C4-2B (cell line): ENCODE measurements around the gene CITED1.

ENCODE experiments used
- ZFX ChIP-seq: fragments of 450-650 bp; IDR thresholded peaks from 2 replicates; pipeline ENCODE4 v1.6.1; 2017
- TF ChIP-seq, protein P1 (sequence below): fragments of 450-650 bp; conservative IDR thresholded peaks from 2 replicates; pipeline ENCODE4 v1.5.1; 2017; ENCODE audit warnings: mild to moderate bottlenecking

DNA sequence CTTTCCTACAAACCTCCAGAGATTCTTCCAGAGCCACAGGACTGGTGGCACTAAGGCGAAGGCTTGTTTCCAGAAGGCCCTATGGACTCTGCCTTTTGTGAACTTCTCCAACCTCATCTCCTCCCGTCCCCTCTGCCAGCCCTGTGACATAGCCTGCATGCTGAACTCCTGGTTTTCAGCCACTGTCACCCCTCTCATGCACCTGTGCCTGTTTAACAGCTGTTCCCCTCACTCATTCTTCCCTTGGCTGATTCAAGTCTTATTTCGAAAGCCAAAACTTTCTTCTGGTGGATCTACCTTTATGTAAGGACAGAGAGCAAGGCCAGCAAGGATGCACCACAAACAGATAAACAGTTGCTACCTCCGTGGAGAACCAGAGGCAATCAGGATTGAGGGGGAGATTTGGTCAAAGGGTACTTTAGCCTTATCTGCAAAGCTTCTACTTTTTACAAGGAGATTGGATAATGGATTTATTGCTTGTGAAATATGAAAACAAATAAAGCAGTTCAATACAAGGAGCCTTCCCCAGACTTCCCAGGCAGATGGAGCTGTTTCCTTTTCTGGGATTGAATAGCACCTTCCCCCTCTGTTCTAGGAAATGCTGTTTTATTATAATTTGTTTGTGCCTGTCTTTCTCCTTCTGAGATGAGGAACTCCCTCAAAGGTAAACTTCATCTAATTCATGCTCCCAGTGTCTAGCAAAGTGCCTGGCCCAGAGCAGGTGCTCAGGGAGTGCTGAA lies 5.7 kb downstream of the CITED1 start:
- TF ChIP-seq, protein P1, sequence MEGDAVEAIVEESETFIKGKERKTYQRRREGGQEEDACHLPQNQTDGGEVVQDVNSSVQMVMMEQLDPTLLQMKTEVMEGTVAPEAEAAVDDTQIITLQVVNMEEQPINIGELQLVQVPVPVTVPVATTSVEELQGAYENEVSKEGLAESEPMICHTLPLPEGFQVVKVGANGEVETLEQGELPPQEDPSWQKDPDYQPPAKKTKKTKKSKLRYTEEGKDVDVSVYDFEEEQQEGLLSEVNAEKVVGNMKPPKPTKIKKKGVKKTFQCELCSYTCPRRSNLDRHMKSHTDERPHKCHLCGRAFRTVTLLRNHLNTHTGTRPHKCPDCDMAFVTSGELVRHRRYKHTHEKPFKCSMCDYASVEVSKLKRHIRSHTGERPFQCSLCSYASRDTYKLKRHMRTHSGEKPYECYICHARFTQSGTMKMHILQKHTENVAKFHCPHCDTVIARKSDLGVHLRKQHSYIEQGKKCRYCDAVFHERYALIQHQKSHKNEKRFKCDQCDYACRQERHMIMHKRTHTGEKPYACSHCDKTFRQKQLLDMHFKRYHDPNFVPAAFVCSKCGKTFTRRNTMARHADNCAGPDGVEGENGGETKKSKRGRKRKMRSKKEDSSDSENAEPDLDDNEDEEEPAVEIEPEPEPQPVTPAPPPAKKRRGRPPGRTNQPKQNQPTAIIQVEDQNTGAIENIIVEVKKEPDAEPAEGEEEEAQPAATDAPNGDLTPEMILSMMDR = peak; percentile 38
- no peak for TF ChIP-seq ZFX
